NT2/D1 (cell line): ENCODE measurements around the gene PHF21B.

Experiments
- YY1 ChIP-seq: IDR thresholded peaks from 2 replicates; pipeline ENCODE4 v1.6.1; 2011; ENCODE audit not compliant: insufficient read length, insufficient read depth
- ZNF274 ChIP-seq: IDR thresholded peaks from 2 replicates; pipeline ENCODE4 v1.6.1; 2011; ENCODE audit warnings: mild to moderate bottlenecking, low read depth, low read length

GRCh38 chr22:45029501-45029900 is 19.7 kb upstream of the PHF21B start:
- no peak for TF ChIP-seq ZNF274
- no peak for TF ChIP-seq YY1
